GF-D8 (cell line): ENCODE results near the gene KCNQ1.

Experiments used
- DNase-seq: peaks from one replicate; lab custom pipeline; 2025; lab: John Stamatoyannopoulos, UW

KCNQ1 gene

GRCh38 chr11:2808850-2809846 is 364.3 kb downstream of the KCNQ1 start:
- DNase-seq, result no peak

- DNase-seq, result no peak
Observed at GRCh38 chr11:2809854-2810253, 365.0 kb downstream of the KCNQ1 start.

GRCh38 chr11:2810411-2811205 is 365.8 kb downstream of the KCNQ1 start:
- DNase-seq, result no peak

- no peak for DNase-seq
Observed at GRCh38 chr11:2811206-2812091, 366.6 kb downstream of the KCNQ1 start.

- DNase-seq, result peak; percentile 64
Observed at GRCh38 chr11:2812371-2812991, 367.7 kb downstream of the KCNQ1 start.

GRCh38 chr11:2813141-2813908 is 368.5 kb downstream of the KCNQ1 start:
- no peak for DNase-seq

- DNase-seq, result no peak
Observed at GRCh38 chr11:2813968-2814367, 369.2 kb downstream of the KCNQ1 start.

GRCh38 chr11:2814751-2815150 is 369.9 kb downstream of the KCNQ1 start:
- DNase-seq, result no peak

- DNase-seq, result no peak
Observed at GRCh38 chr11:2815762-2816496, 371.1 kb downstream of the KCNQ1 start.

- no peak for DNase-seq
Observed at GRCh38 chr11:2816523-2816922, 371.7 kb downstream of the KCNQ1 start.

- DNase-seq, result no peak
Observed at GRCh38 chr11:2816941-2817421, 372.2 kb downstream of the KCNQ1 start.

- DNase-seq, result no peak
Observed at GRCh38 chr11:2817431-2817830, 372.6 kb downstream of the KCNQ1 start.

GRCh38 chr11:2818021-2818420 is 373.2 kb downstream of the KCNQ1 start:
- no peak for DNase-seq

- no peak for DNase-seq
Observed at GRCh38 chr11:2818503-2818902, 373.7 kb downstream of the KCNQ1 start.

GRCh38 chr11:2819316-2819715 is 374.5 kb downstream of the KCNQ1 start:
- no peak for DNase-seq

GRCh38 chr11:2820976-2821375 is 376.2 kb downstream of the KCNQ1 start:
- DNase-seq, result no peak

- DNase-seq, result no peak
Observed at GRCh38 chr11:2821891-2822290, 377.1 kb downstream of the KCNQ1 start.

- DNase-seq, result no peak
Observed at GRCh38 chr11:2824851-2825250, 380.0 kb downstream of the KCNQ1 start.

- DNase-seq, result no peak
Observed at GRCh38 chr11:2825261-2825888, 380.6 kb downstream of the KCNQ1 start.
